HepG2 (cell line): ENCODE measurements around the gene TSPAN18. TPM values are rescaled to one million over a fixed set of nuclear protein-coding genes. Genes with fewer than 3 reads are reported as not detected.

Experiments used
- ATAC-seq: fragments of 200-7000 bp; cut with Tn5 transposase; 3 replicates; pipeline ENCODE4 v1.9.1; 2020; ENCODE audit warnings: mild to moderate bottlenecking, moderate library complexity
- BruUV-seq: library from RNA; stranded (reverse); fragments of 400-500 nt; replicated peaks from 2 replicates; lab custom pipeline; 2021; lab: Mats Ljungman, UMichigan
- CTCF ChIA-PET: fragments of 300-600 bp; formaldehyde crosslinking; extraction: SDS; loops from one replicate; lab custom pipeline; 2021; ENCODE audit warnings: low total read pairs, inconsistent platforms, low intra/inter-chr PET ratio; lab: Yijun Ruan, JAX
- POLR2A ChIA-PET: fragments of 350-600 bp; sonication (Branson Sonifier 250); formaldehyde crosslinking; loops from one replicate; lab custom pipeline; 2020; ENCODE audit warnings: antibody characterized with exemption, inconsistent platforms; lab: Yijun Ruan, JAX
- DNase-seq: peaks from one replicate; pipeline ENCODE4 v3.0.0-alpha.2; 2015; ENCODE audit warnings: low spot score
- FAIRE-seq: peaks from 3 replicates; lab custom pipeline; 2011; peaks lifted over from hg19 to GRCh38; lab: Jason Lieb, UNC
- H2AFZ ChIP-seq: one replicate; pipeline ENCODE4 v1.6.1; 2011; ENCODE audit warnings: low read length, inconsistent platforms
- H3K27ac ChIP-seq: fragments of 300-600 bp; 3 replicates; pipeline ENCODE4 v1.8.0; 2011; ENCODE audit warnings: mixed run types, mild to moderate bottlenecking, mixed read lengths, low read length, inconsistent platforms; ENCODE audit not compliant: insufficient read depth; ENCODE audit errors: extremely low read length
- H3K27me3 ChIP-seq, 2 experiments: fragments of 200-600 bp in 1 of 2; 2 replicates in 1 of 2; 3 replicates in 1 of 2; pipeline versions ENCODE4 v1.6.0 to v1.8.0; 2011; ENCODE audit warnings: low read length in 2 of 2, mild to moderate bottlenecking in 2 of 2, moderate library complexity in 2 of 2, inconsistent platforms in 1 of 2; ENCODE audit not compliant: insufficient read depth in 2 of 2, control insufficient read depth in 1 of 2
- H3K36me3 ChIP-seq, 2 experiments: fragments of 200-600 bp in 1 of 2; replicated peaks in 1 of 2; 2 replicates in 1 of 2; 3 replicates in 1 of 2; pipeline versions ENCODE4 v1.5.1 to v1.8.0; 2011; ENCODE audit warnings: low read length in 2 of 2, inconsistent platforms in 1 of 2; ENCODE audit not compliant: insufficient read depth in 2 of 2, control insufficient read depth in 1 of 2
- H3K4me1 ChIP-seq: 2 replicates; pipeline ENCODE4 v1.5.1; 2012; ENCODE audit warnings: low read length, inconsistent platforms; ENCODE audit not compliant: insufficient read depth
- H3K4me2 ChIP-seq: 2 replicates; pipeline ENCODE4 v1.6.0; 2011; ENCODE audit warnings: low read depth, low read length, inconsistent platforms
- H3K4me3 ChIP-seq, 3 experiments: fragments of 200-600 bp in 1 of 3; sonication (generic), shearing (Covaris generic) in 1 of 3; replicated peaks in 1 of 3; 2 replicates each; pipeline ENCODE4 v1.5.1; 2011 to 2016; ENCODE audit warnings: low read length in 3 of 3, inconsistent platforms in 2 of 3, low read depth in 2 of 3, mild to moderate bottlenecking in 2 of 3, control low read depth in 1 of 3, mixed read lengths in 1 of 3; ENCODE audit not compliant: insufficient read depth in 1 of 3
- H3K79me2 ChIP-seq: one replicate; pipeline ENCODE4 v1.6.1; 2011; ENCODE audit warnings: low read length, inconsistent platforms; ENCODE audit not compliant: insufficient read depth
- H3K9ac ChIP-seq: 2 replicates; pipeline ENCODE4 v1.6.0; 2011; ENCODE audit warnings: mild to moderate bottlenecking, low read depth, low read length, inconsistent platforms; ENCODE audit not compliant: insufficient read depth
- H3K9me3 ChIP-seq: 2 replicates; pipeline ENCODE4 v1.5.1; 2012; ENCODE audit warnings: mild to moderate bottlenecking, low read length
- H4K20me1 ChIP-seq: 2 replicates; pipeline ENCODE4 v1.6.0; 2011; ENCODE audit warnings: inconsistent platforms, mild to moderate bottlenecking, low read length, moderate library complexity; ENCODE audit not compliant: insufficient read depth
- KAT7 ChIP-seq: IDR thresholded peaks from 2 replicates; pipeline ENCODE4 v1.6.1; 2018; ENCODE audit warnings: borderline replicate concordance, missing compliant biosample characterization
- KDM3A ChIP-seq: IDR thresholded peaks from 2 replicates; pipeline ENCODE4 v1.6.1; 2018; ENCODE audit warnings: low read depth, missing compliant biosample characterization
- MIER2 ChIP-seq: IDR thresholded peaks from 2 replicates; pipeline ENCODE4 v1.6.1; 2016; ENCODE audit warnings: missing biosample characterization, missing genetic modification reagents
- RARA ChIP-seq: IDR thresholded peaks from 2 replicates; pipeline ENCODE4 v1.6.1; 2016; ENCODE audit warnings: missing genetic modification reagents, missing compliant biosample characterization
- TOE1 ChIP-seq: sonication (generic); formaldehyde crosslinking; IDR thresholded peaks from 2 replicates; pipeline ENCODE4 v1.4.0; 2020; ENCODE audit warnings: mild to moderate bottlenecking, missing genetic modification reagents
- whole genome bisulfite sequencing: methylation state at CpG from one replicate; pipeline ENCODE4 v1.1.6; 2017; ENCODE audit warnings: low lambda C conversion rate; 5-methylcytosine and 5-hydroxymethylcytosine counted together
- in situ Hi-C: cut with HindIII; loops from 2 replicates; pipeline ENCODE4 v1.10.0; 2017; ENCODE audit warnings: low pct_unique_long_range_greater_than_20kb; ENCODE audit not compliant: extremely low pct_ligation_motif_present
- intact Hi-C: fragments of 100-400 bp; cut with micrococcal nuclease; formaldehyde crosslinking; loops from one replicate; pipeline ENCODE4 v1.10.0; 2022; ENCODE audit not compliant: unreplicated experiment
- polyA plus RNA-seq, 8 experiments: library from polyadenylated mRNA; depleted of rRNA in 3 of 8; stranded (reverse) in 7 of 8; unstranded in 1 of 8; fragments of >200 nt; fragmentation: Illumina TruSeq in 4 of 8; extraction: Trizol in 4 of 8; gene quantifications; 2 replicates each; pipeline versions ENCODE4 v1.2.1 to v1.2.3, GENCODE V29; 2011 to 2016; ENCODE audit warnings: low read depth in 4 of 8, missing spikeins in 1 of 8, mixed read lengths in 1 of 8; ENCODE audit not compliant: insufficient read depth in 1 of 8
- total RNA-seq, 5 experiments: library from RNA; depleted of rRNA; stranded (reverse); fragments of >200 nt; fragmentation: Illumina TruSeq; extraction: Trizol; gene quantifications; 2 replicates each; pipeline ENCODE4 v1.2.3, GENCODE V29; 2016; ENCODE audit warnings: low read depth in 1 of 5
- TF ChIP-seq, protein P1 (sequence below): sonication (generic); formaldehyde crosslinking; IDR thresholded peaks from 2 replicates; pipeline ENCODE4 v1.4.0; 2020; ENCODE audit warnings: mild to moderate bottlenecking, missing genetic modification reagents
- TF ChIP-seq, protein P2 (sequence below): sonication (generic); formaldehyde crosslinking; IDR thresholded peaks from 2 replicates; pipeline ENCODE4 v1.5.0; 2020; ENCODE audit warnings: missing genetic modification reagents
- TF ChIP-seq, protein P3 (sequence below): sonication (generic); formaldehyde crosslinking; IDR thresholded peaks from 2 replicates; pipeline ENCODE4 v1.4.0; 2020; ENCODE audit warnings: missing genetic modification reagents, mild to moderate bottlenecking, borderline replicate concordance
- TF ChIP-seq, protein P4 (sequence below): sonication (generic); formaldehyde crosslinking; IDR thresholded peaks from 2 replicates; pipeline ENCODE4 v1.5.0; 2020; ENCODE audit warnings: mild to moderate bottlenecking, missing genetic modification reagents

The TSPAN18 gene
- total and polyA plus RNA-seq, 2 of the 13 experiments (the other 11 are each of a cell fraction or from before 2014, with no cell fraction given): not detected

DNA sequence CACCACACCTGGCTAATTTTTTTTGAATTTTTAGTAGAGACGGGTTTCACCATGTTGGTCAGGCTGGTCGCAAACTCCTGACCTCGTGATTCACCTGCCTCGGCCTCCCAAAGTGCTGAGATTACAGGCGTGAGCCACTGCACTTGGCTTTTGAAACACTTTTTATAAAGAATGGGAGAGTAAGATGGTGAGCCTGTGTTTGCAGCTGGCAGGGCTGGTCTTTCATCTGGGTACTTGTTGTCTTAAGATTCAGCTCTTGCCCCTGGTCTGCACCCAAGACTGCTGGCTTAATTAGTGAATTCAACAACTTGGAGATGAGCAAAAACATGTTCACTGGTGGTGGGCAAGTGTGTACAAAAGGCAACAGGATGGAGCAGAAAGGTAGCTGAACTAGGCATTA, 4.0 kb downstream of the TSPAN18 start (continued):
- TF ChIP-seq, protein P1, sequence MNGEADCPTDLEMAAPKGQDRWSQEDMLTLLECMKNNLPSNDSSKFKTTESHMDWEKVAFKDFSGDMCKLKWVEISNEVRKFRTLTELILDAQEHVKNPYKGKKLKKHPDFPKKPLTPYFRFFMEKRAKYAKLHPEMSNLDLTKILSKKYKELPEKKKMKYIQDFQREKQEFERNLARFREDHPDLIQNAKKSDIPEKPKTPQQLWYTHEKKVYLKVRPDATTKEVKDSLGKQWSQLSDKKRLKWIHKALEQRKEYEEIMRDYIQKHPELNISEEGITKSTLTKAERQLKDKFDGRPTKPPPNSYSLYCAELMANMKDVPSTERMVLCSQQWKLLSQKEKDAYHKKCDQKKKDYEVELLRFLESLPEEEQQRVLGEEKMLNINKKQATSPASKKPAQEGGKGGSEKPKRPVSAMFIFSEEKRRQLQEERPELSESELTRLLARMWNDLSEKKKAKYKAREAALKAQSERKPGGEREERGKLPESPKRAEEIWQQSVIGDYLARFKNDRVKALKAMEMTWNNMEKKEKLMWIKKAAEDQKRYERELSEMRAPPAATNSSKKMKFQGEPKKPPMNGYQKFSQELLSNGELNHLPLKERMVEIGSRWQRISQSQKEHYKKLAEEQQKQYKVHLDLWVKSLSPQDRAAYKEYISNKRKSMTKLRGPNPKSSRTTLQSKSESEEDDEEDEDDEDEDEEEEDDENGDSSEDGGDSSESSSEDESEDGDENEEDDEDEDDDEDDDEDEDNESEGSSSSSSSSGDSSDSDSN: no peak
- TF ChIP-seq MIER2 (CRISPR knock-in tag) (no peak), KAT7 (CRISPR knock-in tag) (no peak), RARA (CRISPR knock-in tag) (no peak)
- TF ChIP-seq, protein P2, sequence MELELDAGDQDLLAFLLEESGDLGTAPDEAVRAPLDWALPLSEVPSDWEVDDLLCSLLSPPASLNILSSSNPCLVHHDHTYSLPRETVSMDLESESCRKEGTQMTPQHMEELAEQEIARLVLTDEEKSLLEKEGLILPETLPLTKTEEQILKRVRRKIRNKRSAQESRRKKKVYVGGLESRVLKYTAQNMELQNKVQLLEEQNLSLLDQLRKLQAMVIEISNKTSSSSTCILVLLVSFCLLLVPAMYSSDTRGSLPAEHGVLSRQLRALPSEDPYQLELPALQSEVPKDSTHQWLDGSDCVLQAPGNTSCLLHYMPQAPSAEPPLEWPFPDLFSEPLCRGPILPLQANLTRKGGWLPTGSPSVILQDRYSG: no peak
- TF ChIP-seq, all 625 proteins: peak for 0

DNA sequence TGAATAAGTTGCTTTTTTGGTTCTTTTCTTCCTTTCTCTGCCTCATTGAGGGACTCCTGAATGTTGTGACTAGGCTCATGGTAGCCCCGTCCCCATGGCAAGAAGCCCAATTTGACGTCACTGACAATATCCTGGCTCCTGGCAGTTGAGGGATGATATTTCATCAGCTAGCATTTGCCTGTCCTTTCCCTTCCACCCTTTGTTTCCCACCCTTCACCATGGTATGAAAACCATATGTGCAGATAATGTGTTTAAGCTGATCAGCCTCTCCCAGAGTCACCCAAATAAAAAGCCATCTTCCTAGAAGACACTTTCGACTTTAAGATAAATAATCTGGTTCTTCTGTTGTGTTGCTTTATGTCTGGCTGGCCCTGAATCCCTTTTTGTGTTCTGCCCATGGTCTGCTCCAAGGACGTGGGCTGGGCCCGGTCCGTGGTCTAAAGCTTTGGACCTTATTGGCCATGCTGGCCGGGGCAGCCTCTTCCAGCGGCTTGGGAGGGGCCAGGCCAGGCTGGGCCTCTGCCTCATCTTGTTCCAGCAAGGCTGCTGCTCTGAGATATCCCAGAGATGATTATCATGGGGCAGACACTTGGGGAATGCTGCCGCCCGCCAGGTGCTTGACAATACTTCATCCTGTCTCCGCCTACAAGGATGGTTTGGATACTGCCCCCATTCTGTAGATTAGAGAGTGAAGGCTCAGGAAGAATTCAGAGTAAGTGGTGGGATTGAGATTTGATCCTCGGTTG, 5.1 kb downstream of the TSPAN18 start:
- intact Hi-C loops (no loop called here), in situ Hi-C loops (no loop called here)
- Histone ChIP-seq H3K4me2 (no peak overlapping the region), H3K27me3 (peaks cover 2 to 21% of the 10 kb centered on the region in 2 experiments; a peak in 3 of 5 replicates), H3K4me1 (no peaks in the 10 kb centered on the region), H3K9ac (no peak overlapping the region), H3K27ac (no peak overlapping the region), H2AFZ (no peak overlapping the region), H3K36me3 (no peaks in the 10 kb centered on the region), H4K20me1 (no peaks in the 10 kb centered on the region), H3K4me3 (no peak overlapping the region), H3K9me3 (no peaks in the 10 kb centered on the region), H3K79me2 (no peaks in the 10 kb centered on the region)
- no peak for DNase-seq
- no peak for ATAC-seq
- 3% methylated on average over 8 of the region's 12 CpGs for WGBS
- TF ChIP-seq TOE1 (CRISPR knock-in tag) (no peak), KDM3A (no peak)
- TF ChIP-seq, protein P3, sequence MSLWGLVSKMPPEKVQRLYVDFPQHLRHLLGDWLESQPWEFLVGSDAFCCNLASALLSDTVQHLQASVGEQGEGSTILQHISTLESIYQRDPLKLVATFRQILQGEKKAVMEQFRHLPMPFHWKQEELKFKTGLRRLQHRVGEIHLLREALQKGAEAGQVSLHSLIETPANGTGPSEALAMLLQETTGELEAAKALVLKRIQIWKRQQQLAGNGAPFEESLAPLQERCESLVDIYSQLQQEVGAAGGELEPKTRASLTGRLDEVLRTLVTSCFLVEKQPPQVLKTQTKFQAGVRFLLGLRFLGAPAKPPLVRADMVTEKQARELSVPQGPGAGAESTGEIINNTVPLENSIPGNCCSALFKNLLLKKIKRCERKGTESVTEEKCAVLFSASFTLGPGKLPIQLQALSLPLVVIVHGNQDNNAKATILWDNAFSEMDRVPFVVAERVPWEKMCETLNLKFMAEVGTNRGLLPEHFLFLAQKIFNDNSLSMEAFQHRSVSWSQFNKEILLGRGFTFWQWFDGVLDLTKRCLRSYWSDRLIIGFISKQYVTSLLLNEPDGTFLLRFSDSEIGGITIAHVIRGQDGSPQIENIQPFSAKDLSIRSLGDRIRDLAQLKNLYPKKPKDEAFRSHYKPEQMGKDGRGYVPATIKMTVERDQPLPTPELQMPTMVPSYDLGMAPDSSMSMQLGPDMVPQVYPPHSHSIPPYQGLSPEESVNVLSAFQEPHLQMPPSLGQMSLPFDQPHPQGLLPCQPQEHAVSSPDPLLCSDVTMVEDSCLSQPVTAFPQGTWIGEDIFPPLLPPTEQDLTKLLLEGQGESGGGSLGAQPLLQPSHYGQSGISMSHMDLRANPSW (CRISPR knock-in tag): no peak
- TF ChIP-seq, protein P4, sequence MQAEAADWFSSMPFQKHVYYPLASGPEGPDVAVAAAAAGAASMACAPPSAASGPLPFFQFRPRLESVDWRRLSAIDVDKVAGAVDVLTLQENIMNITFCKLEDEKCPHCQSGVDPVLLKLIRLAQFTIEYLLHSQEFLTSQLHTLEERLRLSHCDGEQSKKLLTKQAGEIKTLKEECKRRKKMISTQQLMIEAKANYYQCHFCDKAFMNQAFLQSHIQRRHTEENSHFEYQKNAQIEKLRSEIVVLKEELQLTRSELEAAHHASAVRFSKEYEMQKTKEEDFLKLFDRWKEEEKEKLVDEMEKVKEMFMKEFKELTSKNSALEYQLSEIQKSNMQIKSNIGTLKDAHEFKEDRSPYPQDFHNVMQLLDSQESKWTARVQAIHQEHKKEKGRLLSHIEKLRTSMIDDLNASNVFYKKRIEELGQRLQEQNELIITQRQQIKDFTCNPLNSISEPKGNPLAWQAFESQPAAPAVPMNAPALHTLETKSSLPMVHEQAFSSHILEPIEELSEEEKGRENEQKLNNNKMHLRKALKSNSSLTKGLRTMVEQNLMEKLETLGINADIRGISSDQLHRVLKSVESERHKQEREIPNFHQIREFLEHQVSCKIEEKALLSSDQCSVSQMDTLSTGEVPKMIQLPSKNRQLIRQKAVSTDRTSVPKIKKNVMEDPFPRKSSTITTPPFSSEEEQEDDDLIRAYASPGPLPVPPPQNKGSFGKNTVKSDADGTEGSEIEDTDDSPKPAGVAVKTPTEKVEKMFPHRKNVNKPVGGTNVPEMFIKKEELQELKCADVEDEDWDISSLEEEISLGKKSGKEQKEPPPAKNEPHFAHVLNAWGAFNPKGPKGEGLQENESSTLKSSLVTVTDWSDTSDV (CRISPR knock-in tag): no peak
- ChIA-PET CTCF (no interaction called here), POLR2A (no interaction called here)
- no peak for FAIRE-seq
- BruUV-seq: no TSS peak
